ENCODE data around the gene TMEM144.
"Not testable (repeated sequence)": the region's sequence is repeated elsewhere in the genome, so short reads cannot be mapped to it uniquely, and the experiment has no call there.

Gene TMEM144

DNA sequence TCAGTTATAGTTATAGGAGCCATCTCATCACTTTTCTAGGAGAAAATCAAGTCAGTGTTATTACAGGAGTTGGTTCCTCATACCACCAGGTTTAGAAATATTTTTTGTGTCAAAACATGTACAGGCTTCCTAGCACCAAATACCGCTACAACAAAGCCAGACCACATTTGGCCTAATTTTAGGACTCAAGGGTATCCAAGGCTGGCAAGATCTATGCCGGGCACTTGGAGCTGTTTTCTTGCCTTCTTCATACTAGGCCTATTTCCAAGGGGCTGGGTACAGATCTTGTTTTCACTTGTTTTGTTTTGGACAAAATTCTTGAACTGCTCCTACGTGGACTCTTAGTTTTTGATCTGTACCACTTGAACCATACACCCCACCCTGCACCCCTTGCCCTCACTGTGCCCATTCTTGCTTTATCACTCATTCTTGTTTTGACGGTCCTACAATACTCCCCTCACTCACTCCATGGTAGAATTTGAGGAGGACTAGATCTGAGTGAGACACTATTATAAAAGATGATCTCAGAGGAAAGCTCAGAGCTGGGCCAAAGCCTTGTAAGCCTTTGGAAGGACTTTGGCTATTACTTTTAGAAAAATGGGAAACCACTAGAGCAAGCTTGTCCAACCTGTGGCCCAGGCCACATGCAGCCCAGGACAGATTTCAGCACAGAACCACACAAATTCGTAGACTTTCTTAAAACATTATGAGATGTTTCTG, 17.7 kb upstream of the TMEM144 start:
- no peak for DNase-seq

DNA sequence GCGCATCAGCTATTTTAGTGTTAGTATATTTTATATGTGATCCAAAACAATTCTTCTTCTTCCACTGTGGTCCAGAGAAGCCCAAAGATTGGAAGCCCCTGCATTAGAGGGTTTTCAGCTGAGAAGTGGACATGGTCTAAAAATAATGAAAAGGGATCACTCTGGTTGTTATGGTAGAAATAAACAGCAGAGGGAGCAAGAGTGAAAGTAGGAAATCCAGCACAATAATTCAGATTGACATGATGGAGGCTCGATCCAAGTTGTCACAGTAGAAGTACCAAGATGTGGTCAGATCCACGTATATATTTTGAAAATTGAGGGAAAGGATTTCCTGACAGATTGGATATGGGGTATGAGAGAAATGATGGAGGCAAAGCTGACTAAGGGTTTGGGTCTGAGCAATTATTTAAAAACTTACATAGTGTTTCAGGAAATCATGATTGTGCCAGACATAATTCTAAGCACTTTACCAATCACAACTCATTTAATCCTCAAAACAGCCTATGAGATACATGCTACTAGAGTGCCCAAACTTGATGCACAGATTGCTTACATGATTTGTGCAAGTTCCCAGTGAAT, 17.0 kb upstream of the TMEM144 start:
- DNase-seq, result no peak

DNA sequence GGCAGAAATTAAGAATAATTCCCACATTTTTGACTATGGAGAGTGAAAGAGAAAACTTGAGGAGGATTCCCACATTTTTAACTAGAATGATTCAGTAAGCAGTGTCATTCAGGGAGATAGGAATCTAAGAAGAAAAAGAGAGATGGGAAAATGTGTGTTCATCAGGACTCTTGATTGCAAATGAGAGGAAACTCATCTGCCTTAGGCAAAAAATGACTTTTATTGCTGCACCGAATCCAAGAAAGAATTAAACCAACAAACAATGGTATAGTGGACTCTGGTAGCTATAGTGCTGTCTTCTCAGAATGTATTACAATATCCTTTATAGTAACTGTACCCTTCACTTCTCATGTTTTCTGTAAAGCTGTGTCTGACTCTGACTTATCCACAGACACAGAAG, 15.0 kb upstream of the TMEM144 start:
- DNase-seq, result no peak

DNA sequence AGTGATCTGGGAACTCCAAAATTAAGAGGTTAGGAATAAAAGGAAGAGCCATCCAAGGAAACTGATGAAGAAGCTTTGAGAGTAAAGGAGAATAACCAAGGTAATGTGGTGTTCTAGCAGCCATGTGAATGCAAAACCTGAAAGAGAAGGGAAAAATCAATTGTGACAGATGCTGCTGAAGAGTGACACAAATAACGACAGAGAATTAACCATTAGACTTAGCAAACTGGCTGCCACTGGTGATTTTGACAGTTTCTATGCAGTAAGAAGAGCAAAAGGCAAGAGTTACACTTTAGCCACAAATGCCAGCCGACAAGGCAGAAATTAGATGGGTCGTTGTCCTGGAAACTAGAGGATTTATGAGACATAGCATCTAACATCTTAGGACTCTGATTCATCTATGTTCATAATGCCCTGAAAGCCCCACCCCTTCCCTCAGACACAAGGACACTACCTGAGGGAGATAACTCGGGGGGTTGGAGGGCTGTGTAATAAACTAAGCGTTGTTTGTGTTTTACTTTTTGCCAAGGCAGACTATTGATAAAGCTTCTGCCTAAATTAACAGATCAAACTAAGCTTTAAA, 13.0 kb upstream of the TMEM144 start:
- no peak for DNase-seq

DNA sequence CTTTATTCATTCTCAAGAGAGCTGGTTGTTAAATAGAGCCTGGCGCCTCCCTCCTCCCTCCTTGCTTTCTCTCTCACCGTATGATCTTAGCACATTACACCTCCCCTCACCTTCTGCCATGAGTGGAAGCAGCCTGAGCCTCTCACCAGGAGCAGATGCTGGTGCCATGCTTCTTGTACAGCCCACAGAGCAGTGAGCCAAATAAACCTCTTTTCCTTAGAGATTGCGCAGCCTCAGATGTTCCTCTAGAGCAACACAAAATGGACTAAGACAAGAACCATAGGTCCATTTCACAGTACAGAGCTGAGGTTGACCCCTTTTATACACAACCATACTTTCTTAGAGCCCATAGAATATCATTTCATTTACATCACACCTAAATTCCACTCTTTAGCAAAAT, 10.1 kb upstream of the TMEM144 start:
- DNase-seq, result no peak

DNA sequence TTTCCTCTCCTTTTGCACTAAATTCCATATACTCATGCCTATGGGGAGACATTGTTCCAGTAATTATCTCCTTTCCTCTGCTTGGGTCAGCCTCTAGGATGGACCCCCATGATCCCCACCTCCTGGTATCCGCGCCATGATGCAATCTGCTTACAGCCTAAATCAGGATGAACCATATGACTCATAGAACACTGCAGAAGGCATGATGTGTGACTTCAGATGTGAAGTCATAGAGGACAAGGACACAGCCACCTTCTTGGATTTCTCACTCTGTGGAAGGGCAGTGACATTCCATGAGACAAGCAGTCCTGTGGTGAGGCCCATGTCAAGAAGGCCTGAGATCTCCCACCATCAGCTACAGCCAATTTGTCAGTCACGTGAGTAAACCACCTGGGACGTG, 9.0 kb upstream of the TMEM144 start:
- no peak for DNase-seq

DNA sequence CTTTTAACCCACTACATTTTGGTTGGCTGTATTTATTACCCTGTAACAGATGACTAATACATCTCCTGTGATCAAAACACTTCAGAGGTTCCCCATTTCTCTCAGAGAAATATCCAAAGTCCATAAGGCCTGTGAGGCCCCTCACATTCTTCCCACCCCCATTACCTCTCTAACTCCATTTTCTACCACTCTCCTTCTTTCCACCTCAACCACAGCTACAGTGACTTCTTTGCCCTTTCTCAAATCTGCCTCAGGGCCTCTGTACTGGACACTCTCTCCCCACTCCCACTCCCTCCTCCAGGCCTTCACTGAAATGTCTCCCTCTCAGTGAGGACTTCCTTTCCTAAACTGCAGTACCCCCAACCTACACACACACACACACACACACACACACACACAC, 8.4 kb upstream of the TMEM144 start:
- no peak for DNase-seq

DNA sequence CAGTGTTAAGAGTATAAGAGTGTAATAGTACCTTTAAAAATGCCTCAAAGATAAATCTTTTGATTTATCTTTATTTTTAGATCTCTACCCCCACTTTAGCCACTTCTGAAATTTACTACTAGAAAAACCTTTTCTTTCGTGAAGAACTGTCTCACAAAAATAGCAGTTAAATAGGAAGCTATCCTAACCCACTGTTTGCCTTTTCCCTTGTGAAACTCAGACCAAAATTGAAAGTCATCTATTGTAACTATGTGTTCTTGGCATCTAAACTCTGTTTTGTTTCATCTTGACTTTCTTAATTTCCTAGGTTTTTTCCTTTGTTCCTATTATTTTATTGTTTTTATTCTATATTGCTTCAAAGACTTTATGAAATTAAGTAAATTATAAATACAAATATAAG, 7.8 kb upstream of the TMEM144 start:
- no peak for DNase-seq

DNA sequence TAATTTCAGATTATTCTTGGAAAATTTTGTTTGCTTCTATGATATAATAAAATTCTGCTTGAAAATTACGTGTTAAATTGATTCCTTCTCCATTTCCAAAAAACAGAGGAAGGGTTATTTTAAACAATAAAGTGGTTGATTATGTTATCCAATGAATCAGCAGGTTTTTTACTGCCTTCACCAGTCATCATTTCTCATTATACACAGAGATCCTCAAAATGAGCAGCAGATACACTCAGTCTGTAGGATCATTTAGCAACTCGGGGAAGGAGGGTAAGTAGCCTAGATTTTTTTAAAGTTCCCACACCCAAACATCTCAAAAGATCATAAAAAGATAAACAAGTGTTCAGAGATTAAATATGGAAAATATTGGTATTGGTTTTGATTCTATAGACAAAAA, 6.8 kb upstream of the TMEM144 start:
- no peak for DNase-seq

DNA sequence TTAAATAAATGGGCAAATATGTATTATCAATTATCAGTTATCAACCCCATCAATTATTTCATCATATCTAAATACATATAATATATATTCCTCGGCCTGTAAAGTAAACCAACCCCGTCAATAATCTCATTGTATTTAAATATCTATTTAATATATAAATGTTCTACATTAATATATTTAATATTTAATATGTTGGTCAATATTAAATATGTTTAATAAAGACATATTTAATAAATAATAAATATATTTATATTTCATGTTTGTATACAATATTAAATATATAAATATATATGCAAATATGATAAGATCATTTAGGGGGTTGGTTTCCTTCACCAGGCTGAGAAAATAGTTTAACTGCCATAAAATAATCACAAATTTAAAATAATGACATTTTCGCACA, 6.4 kb upstream of the TMEM144 start:
- no peak for DNase-seq

DNA sequence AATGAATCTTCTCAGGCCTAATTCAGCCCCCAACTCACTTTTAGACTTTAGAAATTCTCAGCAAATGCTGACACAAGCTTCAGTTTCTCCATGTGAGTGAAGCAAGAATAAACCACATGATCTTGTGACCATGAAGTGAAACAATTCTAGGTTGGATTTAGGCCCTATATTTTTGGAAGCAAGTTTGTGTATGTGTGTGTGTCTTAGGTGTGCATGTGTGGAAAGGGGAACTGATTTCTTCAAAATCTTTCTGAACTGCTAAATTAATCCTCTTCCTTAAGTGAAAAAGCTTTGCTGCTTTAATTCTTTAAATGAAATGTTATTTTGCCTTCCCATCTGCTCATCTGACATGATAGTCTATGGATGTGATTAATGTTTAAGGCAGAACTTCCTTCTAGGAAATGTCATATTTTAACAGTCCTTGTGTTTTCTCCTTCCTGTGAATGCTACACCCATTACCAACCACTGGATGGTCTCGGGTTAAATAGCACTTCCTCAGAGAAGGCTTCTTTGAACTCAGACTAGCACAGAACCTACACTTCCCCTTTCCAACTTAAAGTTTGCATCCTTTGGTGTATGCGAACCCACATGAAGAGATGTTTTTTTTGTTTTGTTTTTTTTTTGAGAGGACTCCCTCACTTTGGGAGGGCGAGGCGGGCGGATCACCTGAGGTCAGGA, 1.2 kb upstream of the TMEM144 start:
- no peak for DNase-seq

DNA sequence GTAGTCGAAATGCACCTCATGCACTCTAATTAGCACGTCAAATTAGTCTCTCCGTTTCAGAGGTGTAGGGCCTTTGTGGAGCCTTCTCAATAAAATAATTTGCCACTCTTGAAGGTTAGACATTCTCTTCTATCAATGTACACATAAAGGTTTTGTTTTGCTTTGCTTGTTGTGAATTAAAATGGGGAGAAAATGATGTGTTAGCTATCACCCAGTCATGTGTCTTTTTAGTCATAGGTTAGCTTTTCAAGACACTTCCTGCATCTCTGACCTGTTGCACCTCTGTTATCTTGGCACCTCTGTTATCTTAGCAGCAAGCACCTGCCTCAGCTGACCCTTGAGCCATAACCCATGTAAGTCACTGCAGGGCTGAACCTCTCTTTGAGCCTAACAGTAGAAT, 936 bp downstream of the TMEM144 start:
- DNase-seq, result no peak

DNA sequence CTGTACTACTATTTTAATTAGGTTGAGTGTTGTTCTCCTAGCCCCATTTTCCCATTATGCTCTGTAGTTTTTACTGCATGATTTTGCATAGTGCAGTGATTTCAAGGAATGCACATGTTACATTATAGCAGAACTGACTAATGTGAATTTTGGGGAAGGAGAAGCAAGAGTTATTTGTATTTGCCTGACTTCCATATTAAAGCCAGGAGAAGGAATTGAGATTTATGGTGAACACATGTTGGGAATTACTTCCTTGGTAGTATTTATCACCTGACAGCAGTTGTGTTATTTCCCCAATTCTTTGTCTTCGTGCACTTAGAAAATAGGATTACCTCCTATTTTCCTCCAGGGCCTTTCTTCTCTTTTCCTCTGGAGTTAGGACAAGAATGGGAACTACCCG, 3.2 kb downstream of the TMEM144 start:
- no peak for DNase-seq

DNA sequence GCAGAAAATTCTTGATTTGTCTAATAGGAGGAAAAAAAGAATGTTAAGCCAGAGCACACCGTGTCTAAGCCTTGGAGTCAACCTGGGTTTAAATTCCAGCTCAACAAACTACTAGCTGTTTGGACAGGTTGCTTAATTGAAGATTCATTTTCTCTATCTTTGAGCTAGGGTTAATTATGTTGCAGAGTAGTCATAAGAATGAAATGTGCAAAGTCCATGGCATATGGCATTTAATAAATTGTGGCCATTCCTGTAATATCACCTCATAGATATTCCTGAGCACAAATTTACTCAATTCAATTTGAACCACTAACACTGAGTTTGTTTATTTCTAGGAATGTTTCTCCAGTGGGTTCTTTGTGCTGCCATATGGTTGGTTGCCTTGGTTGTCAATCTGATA, 4.6 kb downstream of the TMEM144 start:
- no peak for DNase-seq

DNA sequence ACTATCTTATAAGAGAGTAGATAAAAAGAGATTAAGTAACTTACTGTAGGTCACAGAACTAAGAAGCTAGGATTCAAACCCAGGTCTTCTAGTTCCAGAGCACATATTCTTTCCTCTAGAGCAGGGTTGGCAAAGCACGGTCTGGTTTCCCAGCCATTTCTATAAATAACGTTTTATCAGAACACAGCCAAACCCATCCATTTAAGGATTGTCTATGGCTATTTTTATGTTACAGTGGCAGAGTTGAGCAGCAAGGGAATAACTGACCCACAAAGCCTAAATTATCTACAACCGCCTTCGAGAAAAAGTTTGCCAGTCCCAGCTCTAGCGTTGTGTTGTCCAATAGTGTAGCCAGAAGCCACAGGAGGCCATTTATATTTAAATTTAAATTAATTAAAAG, 7.5 kb downstream of the TMEM144 start:
- no peak for DNase-seq

DNA sequence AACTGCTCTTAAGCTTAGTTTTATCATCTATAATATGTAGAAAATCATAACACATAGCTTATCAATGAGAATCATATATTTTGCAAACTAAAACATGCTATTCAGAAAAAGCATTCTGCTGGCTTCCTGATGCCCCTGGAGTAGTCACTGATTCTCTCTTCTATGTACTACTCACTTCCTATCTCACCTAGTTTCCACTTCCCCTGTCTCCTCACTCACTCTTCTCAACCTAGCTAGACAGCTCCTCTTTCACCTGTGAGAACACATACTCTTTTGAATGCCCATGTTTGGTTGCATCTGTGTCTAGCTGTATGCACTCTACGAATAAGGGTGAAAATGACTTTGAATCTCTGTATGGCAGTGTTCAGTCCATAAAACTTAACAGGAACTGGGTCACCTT, 9.3 kb downstream of the TMEM144 start:
- no peak for DNase-seq

DNA sequence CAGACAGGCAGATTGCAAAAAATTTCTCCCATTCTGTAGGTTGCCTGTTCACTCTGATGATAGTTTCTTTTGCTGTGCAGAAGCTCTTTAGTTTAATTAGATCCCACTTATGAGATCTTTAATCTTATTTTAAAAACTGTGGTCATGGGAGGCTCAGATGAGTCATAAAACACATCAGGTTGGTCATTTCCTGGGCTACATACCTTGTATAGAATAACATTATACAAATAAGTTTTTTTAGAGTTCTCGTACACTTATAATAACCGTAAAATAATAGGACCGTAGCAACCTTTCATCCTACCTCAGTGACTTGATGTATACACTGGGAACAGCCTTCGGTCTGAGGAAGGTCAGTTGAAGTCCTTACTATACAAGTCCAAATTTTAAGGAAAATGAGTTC, 14.0 kb downstream of the TMEM144 start:
- not testable (repeated sequence) for DNase-seq

DNA sequence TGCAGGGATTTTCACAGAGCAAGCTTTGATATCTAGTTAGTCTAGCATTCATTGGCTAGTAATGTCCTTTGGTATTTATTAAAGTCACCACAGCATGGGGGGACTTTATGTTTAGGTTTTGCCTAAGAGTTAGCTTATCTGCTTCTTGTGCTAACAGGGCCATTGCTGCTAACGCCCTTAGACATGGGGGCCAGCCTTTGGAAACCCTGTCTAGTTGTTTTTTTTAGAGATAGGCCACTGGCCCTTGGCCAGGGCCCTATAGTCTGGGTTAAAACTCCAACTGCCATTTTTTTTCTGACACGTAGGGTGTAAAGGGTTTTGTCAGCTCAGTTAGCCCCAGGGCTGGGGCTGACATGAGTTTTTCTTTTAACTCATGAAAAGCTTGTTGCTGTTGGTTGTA, 14.7 kb downstream of the TMEM144 start:
- not testable (repeated sequence) for DNase-seq

DNA sequence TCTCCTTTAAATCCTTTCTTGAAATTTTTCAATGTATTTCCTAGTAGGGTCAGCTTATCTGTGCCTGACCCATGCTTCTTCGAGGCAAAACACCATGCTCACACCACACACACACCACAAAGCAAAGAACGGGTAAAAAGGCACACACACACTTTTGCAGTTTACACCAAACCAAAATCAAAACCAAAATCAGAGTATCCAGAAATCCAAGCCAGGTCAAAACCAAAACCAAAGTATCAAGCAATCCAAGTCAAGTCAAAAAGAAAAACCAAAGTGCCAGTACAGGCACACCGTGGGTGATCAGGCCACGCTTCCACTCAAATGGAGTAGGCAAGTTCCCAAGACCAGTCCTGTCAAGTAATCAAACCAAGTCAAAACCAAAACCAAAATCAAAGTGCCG, 17.6 kb downstream of the TMEM144 start:
- DNase-seq, result not testable (repeated sequence)

DNA sequence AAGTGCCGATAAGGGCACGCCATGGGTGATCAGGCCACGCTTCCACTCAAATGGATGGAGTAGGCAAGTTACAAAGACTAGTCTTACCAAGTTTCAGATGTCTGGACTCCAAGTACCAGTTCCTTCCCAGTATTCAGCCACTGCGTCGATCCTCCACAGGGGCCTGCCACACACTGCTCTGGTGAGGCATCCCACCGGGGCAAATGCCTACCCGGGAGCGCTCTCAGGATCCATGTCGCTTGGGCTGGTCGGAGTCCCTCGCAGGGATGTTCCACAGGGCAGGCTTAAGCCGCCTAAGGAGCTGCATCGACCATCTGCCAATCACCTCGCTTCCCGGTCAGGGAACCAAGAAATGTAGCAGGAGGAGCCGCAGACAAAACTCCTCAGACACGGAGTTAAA, 18.1 kb downstream of the TMEM144 start:
- DNase-seq, result not testable (repeated sequence)

DNA sequence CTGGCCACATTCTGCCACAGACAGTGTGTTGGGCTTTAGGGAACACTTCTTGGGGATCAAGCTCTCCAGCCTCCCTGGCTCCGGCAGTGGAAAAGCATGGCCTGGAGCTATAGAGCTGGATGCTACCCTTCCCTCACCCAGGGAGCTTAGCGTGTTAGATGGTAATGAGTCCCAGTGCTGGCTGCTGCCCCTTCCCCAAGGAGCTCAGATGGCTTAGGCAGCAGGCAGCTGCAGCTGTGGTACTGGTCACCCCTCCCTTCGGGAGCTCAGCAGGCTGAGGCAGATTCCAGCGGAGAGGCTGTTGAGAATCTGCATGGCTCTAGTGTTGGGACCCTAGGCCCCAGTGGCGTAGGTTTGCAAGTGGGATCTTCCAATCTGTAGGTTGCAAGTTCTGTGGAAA, 19.5 kb downstream of the TMEM144 start:
- DNase-seq, result no peak

DNA sequence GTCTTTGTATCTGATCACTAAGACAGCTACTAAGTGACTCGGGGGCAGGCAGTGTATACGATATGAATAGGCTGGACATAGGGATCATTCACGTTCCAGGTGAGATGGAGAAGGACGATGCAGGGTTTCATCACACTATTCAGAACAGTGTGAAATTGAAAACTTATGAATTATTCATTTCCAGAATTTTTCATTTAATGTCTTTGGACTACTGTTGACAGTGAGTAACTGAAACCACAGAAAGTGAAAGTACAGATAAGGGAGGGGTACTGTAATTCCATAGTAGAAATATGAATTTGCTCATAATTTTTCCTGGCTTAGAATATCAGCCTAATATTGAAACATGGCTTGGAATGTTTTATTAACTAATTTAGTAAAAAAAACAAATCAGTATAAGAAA, 24.4 kb downstream of the TMEM144 start:
- no peak for DNase-seq

DNA sequence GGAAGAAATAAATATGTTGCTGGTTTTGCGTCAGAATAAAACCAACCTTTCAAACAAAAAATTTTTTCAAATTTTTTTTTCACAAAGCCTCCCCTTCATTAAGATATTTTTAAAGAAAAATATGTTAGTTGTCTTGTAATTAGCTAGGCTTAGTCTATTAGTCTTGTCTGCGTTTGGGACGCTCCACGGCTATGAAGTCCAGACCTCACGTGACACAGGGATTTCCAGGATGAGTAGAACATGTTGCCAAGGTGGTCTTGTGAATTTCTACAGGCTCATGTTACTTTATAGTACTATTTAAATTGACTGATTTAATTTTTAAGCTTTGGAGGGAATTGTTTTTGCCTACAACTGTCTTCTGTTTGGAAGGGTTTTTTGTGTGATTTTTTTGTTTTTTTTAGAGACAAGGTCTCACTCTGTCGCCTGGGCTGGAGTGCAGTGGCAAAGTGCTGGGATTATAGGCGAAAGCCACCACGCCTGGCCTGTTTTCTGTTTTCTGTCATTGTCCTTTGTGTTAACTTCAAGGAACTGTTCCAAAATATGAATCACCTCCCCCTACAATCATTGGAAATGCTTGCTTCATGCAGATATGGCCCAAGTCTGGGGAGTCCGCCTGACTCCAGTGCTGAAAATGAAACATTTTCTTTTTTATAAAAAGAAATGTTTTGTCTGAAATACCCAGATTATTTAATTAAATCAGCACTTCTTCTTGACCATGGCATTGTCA, 26.2 kb downstream of the TMEM144 start:
- no peak for DNase-seq

DNA sequence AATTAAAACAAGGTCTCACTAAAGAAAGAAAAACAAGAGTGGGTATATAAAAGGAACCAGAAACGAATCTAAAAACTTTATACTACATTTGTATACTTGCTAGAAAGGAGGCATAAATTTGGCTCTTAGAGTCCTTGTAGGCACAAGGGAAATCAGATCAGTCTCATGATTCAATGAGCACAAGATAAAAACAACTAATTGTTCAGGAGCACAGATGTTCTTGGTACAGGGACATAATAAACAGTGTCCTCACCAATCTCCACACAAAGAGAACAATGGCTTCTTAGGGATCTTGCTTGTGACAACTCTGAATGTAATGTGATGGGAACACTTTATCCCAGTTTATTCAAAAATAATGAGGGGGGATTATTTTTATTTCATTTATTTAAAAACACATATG, 28.3 kb downstream of the TMEM144 start:
- no peak for DNase-seq
